GM12865 (cell line): ENCODE results near the gene ATP5ME.

ENCODE experiments used
- DNase-seq: peaks from one replicate; pipeline ENCODE4 v3.0.0; 2010; ENCODE audit warnings: low read depth
- H3K4me3 ChIP-seq: 2 replicates; pipeline ENCODE4 v1.5.1; 2011; ENCODE audit warnings: mild to moderate bottlenecking, low read depth, low read length, control low read depth
- CTCF ChIP-seq: IDR thresholded peaks from 2 replicates; pipeline ENCODE4 v1.5.1; 2011; ENCODE audit warnings: low read length, control low read depth, low read depth, inconsistent platforms; ENCODE audit not compliant: insufficient read depth; ENCODE audit errors: missing control alignments

The ATP5ME gene

DNA sequence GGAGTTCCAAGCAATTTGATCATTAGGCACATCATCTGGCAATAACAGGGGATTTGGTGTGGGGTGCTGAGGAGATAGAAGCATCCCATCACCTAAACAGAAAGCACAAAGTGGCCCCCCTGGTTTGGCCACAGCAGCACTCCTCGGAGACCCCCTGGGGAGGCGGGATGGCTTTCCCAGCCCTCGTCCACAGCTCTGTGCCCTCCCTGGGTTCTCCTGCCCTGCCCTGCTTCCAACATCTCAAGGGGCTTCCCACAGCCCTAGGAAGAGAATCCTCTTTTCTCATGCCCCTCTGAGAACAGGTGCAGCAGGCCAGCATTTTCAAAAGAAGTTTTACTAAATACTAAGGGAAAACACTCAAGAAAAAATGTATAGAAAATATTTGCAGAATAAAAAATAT is 12.8 kb downstream of the ATP5ME start:
- DNase-seq, result no peak
- no peak for TF ChIP-seq CTCF
- H3K4me3 ChIP-seq, result no peak overlapping the region

GRCh38 chr4:660401-660800 is 13.7 kb downstream of the ATP5ME start:
- DNase-seq, result no peak
- TF ChIP-seq CTCF, result no peak
- no peak overlapping the region for H3K4me3 ChIP-seq

GRCh38 chr4:659851-660250 is 14.2 kb downstream of the ATP5ME start:
- no peak overlapping the region for H3K4me3 ChIP-seq
- TF ChIP-seq CTCF, result no peak
- no peak for DNase-seq

GRCh38 chr4:658681-659667 is 15.1 kb downstream of the ATP5ME start:
- no peak for TF ChIP-seq CTCF
- no peak overlapping the region for H3K4me3 ChIP-seq
- DNase-seq, result no peak

- no peak overlapping the region for H3K4me3 ChIP-seq
- DNase-seq, result no peak
- no peak for TF ChIP-seq CTCF
Observed at GRCh38 chr4:657834-658667, 16.0 kb downstream of the ATP5ME start.

DNA sequence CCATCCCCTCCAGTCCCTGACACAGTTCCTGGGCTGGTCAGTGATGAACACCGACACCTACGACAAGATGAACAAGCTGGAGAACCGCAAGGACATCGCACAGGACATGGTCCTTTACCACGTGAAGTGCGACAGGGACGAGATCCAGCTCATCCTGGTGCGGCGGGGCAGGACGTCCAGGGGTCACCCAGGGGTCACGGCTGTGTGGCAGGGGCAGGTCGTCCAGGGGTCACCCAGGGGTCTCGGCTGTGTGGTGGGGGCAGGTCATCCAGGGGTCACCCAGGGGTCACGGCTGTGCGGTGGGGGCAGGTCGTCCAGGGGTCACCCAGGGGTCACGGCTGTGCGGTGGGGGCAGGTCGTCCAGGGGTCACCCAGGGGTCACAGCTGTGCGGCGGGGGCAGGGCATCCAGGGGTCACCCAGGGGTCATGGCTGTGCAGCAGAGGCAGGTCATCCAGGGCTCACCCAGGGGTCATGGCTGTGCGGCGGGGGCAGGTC is 16.7 kb downstream of the ATP5ME start:
- no peak overlapping the region for H3K4me3 ChIP-seq
- TF ChIP-seq CTCF, result no peak
- DNase-seq, result no peak
